GM10248 (cell line): ENCODE results near the gene PDE1A.

Experiments used
- CTCF ChIA-PET: fragments of 300-600 bp; sonication (Branson Sonifier 250); formaldehyde crosslinking; extraction: SDS; loops from one replicate; lab custom pipeline; 2021; ENCODE audit warnings: antibody characterized with exemption; lab: Yijun Ruan, JAX
- POLR2A ChIA-PET: fragments of 350-650 bp; sonication (Branson Sonifier 250); formaldehyde crosslinking; extraction: SDS; loops from one replicate; lab custom pipeline; 2020; ENCODE audit warnings: antibody characterized with exemption; lab: Yijun Ruan, JAX
- DNase-seq: peaks from one replicate; pipeline ENCODE4 v3.0.0; 2012; ENCODE audit errors: extremely low spot score
- CTCF ChIP-seq: IDR thresholded peaks from 2 replicates; pipeline ENCODE4 v1.5.1; 2012; ENCODE audit warnings: mild to moderate bottlenecking, low read depth; ENCODE audit errors: extremely low read depth, missing control alignments, control extremely low read depth

Gene PDE1A

GRCh38 chr2:182186132-182186735 lies 240.6 kb downstream of the PDE1A start:
- POLR2A ChIA-PET, result no interaction called here
- CTCF ChIA-PET, result interaction anchor here (0.7 to 3.5 kb wide), 15 partner anchors 8 to 796 kb away, joined by 3 to 39 read pairs (median 4); no protein-coding TSS in a partner anchor
- peak; percentile 6 for DNase-seq
- peak; percentile 65 for TF ChIP-seq CTCF

- ChIA-PET CTCF (no interaction called here), POLR2A (no interaction called here)
- no peak for TF ChIP-seq CTCF
- no peak for DNase-seq
Measured at GRCh38 chr2:182182436-182182835, 244.4 kb downstream of the PDE1A start.

- no peak for DNase-seq
- POLR2A ChIA-PET, result interaction anchor here (0.6 kb wide), 1 partner anchor 694 kb away, joined by 3 read pairs; no protein-coding TSS in a partner anchor
- CTCF ChIA-PET, result interaction anchor here (0.9 to 1.4 kb wide), 2 partner anchors 11 to 19 kb away, joined by 3 read pairs; no protein-coding TSS in a partner anchor
- no peak for TF ChIP-seq CTCF
Measured at GRCh38 chr2:182181381-182181780, 245.5 kb downstream of the PDE1A start.

GRCh38 chr2:182179176-182179575 lies 247.7 kb downstream of the PDE1A start:
- ChIA-PET POLR2A (no interaction called here), CTCF (interaction anchor here (0.8 to 1.5 kb wide), 4 partner anchors 10 to 801 kb away, joined by 3 to 6 read pairs (median 4); no protein-coding TSS in a partner anchor)
- DNase-seq, result no peak
- no peak for TF ChIP-seq CTCF

GRCh38 chr2:182173944-182174622 lies 252.8 kb downstream of the PDE1A start:
- DNase-seq, result no peak
- CTCF ChIA-PET, result interaction anchor here (1.5 kb wide), 1 partner anchor 21 kb away, joined by 3 read pairs; no protein-coding TSS in a partner anchor
- POLR2A ChIA-PET, result no interaction called here
- TF ChIP-seq CTCF, result no peak

GRCh38 chr2:182170341-182170740 lies 256.5 kb downstream of the PDE1A start:
- TF ChIP-seq CTCF, result no peak
- ChIA-PET CTCF (interaction anchor here (1.3 kb wide), 1 partner anchor 8 kb away, joined by 4 read pairs; no protein-coding TSS in a partner anchor), POLR2A (no interaction called here)
- no peak for DNase-seq
